PC-9 (cell line): Measurements from ENCODE around the gene MPI.

ENCODE experiments used
- EZH2 ChIP-seq: fragments of 200-600 bp; sonication (generic); IDR thresholded peaks from 2 replicates; pipeline ENCODE4 v1.8.0; 2017; ENCODE audit warnings: antibody characterized with exemption, low read depth
- TF ChIP-seq, protein P1 (sequence below): fragments of 200-600 bp; sonication (generic); conservative IDR thresholded peaks from 2 replicates; pipeline ENCODE4 v1.6.1; 2017; ENCODE audit warnings: mixed run types, antibody characterized with exemption, mild to moderate bottlenecking, moderate library complexity

DNA sequence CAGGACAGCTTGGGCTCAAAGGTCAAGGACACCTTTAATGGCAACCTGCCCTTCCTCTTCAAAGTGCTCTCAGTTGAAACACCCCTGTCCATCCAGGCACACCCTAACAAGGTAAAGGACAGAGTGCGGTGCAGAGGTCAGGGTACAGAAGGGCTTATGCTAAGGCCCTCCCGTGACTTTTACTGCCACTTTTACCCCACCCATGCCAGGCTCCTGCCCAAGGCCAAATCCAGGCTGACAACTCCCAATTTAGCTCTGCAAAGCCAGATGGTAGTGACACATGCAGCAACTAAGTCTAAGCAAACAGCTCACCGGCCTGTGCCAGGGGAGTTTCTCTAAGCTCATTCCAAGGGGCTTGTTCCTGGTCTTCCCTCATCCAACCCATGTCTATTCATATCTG is 1.6 kb downstream of the MPI start:
- TF ChIP-seq, protein P1, sequence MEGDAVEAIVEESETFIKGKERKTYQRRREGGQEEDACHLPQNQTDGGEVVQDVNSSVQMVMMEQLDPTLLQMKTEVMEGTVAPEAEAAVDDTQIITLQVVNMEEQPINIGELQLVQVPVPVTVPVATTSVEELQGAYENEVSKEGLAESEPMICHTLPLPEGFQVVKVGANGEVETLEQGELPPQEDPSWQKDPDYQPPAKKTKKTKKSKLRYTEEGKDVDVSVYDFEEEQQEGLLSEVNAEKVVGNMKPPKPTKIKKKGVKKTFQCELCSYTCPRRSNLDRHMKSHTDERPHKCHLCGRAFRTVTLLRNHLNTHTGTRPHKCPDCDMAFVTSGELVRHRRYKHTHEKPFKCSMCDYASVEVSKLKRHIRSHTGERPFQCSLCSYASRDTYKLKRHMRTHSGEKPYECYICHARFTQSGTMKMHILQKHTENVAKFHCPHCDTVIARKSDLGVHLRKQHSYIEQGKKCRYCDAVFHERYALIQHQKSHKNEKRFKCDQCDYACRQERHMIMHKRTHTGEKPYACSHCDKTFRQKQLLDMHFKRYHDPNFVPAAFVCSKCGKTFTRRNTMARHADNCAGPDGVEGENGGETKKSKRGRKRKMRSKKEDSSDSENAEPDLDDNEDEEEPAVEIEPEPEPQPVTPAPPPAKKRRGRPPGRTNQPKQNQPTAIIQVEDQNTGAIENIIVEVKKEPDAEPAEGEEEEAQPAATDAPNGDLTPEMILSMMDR, result no peak
- TF ChIP-seq EZH2, result no peak
